RPMI8226 (cell line): Measurements from ENCODE around the gene WNT11.

Experiments used
- DNase-seq: peaks from one replicate; pipeline ENCODE4 v3.0.0-alpha.2; 2015

The WNT11 gene

DNA sequence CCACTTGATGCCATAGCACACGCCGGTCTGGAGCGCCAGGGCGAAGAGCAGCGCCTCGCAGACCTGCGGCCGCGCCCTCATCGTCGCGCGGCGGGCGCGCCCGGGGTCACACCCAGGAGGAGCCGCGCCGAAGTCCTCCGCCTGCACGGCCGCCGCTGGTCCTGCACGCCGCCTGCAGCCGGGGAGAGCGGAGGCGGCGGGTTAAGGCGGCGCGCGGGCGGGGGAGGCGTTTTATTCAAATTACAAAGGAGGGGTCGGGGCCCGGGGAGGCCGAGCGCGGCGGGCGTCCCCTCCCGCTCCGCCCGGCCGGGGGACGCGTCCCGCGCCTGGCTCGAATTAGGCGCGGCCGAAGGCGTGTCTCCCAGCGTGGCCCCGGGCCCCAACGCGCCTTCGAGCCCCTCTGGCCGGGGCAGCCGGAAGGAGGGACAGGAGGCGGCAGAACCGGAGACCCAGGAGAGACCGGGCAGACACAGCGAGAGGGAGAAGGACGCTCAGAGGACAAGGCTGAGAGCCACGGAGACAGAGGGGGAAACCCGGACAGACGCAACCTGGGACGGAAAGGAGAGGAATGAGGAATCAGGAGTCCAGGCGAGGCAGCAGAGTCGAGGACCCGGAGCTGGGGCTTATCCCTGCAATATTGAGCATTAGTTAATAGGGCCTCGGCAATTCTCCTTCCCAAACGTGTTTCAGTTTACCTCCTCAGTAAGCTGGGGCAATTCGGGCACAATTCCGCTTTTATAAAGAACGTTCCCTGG, at the start of gene WNT11:
WNT11 (minus strand) TSS at position 176 of the 755 bp plus-strand sequence; CDS start at position 81, 95 bp downstream.
- peak; percentile 79 for DNase-seq

DNA sequence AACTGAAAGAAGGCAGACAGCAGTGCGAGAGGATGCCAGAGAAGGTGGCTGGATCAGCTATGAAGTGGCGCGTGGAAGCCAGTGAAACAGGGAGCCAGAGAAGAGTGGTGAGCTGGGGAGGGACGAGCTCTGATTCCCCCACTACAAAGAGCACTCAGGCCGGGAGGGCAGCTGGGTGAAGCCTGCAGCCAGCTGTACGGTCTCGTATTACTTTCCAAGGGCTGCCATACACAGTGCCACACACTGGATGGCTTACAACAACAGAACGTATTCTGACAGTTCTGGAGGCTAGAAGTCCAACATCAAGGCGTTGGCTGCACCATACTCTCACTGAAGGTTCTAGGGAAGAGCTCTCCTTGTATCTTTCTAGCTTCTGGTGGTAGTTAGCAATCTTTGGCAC, 47.1 kb upstream of the WNT11 start:
- DNase-seq = no peak

DNA sequence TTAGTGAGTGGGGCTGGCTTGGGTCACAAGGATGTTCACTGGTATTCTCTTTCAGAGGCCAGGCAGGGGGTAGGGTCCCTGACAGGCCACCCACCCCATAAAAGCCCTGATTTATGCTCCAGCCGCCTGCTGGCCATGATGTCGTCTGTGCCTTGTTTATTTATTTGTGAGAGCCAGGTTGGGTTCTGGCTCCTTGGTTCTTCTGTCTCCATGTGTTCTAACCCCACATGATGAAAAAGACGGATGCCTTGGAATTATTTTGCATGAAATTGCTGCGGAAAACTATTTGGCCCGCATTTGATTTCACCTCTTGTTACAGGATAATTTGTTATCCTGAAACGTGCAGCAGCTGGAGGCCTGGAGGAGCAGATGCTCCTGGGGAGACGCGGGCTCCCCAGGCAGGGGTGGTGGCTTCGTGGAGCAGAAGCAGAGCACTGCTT, 46.3 kb upstream of the WNT11 start:
- no peak for DNase-seq

DNA sequence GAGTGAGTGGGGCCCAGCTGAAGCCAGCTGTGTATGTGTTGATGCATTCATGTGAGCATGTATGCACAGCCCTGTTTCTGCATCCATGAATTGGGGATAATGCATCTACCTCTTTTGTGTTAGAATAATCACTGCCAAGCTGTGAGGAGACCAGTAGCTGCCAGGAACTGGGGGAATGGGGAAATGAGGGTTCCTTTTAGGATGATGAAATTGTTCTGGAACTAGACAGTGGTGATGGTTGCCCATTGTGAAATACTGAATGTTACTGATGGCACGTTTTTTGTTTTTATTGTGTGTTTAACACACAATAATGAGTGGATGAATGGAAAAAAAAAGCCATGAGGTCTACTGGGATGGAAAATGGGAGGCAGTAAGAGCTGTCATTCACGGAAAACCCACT, 45.3 kb upstream of the WNT11 start:
- DNase-seq = no peak

DNA sequence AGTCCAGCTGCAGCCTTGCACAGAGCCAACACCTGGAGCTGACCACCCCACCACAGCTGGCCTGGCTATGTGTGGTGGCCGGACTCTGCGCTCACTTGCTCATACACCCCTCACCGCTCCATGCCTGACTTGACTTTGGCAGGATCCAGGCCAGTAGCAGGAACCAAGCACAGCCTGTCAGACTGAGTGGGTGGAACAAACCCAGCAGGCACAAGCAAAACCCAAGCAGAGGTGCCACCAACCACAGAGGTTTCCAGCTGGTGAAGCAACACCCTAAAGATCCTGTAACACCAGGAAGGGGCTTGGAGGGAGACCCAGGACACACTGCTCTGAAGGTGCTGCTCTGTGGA, 44.9 kb upstream of the WNT11 start:
- no peak for DNase-seq

DNA sequence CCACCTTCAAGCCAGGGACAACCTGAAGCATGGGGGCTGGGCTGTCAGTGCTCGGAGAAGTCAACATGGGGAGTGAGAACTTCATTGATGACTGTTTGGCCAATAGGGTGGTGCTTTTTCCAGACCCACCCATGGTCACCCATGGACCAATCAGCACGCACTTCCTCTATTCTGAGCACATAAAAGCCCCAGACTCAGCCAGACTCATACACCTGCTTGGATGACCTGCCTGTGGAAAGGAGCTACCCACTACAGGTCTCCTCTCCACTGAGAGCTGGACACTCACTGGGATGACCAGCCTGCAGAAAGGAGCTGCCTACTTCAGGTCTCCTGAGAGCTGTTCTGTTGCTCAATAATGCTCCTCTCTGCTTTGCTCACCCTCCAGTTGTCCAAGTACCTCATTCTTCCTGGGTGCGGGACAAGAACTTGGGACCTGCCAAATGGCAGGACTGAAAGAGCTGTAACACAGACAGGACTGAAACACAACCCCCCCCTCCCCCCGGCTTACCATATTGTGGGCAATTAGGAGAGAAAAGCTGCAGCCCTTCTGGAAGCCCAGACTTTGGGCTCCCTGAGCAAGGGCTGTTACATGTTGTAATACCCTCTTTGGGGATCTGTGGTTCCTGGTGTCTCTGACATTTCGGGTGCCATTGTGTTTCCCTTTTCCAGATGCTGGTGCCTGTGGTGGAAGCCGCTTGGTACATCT, 44.4 kb upstream of the WNT11 start:
- DNase-seq = no peak

DNA sequence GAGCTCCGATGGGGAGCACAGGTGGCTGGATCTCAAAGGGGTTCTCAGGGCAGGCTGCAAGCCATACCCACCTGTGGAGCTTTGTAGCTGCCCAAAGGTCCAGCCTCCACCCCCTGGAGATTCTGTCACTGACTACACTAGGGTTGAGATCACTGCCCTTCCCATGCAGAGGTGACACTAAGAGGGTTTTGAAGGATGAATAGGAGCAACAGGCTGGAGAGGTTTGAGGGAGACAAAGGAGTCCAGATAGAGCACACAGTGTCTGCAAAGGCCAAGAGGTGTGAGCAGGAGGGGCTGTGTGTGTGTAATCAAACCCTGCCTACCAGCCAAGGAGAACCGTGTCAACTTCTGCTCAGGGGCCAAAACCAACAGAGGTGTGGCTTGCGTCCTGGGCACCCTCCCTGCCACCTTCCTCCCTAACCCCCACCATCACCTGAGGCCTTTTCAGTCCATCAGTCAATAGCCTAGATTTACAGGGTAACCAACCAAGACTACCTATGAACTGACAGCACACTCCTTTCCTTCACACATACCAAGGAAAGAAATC, 43.0 kb upstream of the WNT11 start:
- no peak for DNase-seq

GRCh38 chr11:76248210-76248609, 41.9 kb upstream of the WNT11 start:
- peak; percentile 46 for DNase-seq

- no peak for DNase-seq
Measured at GRCh38 chr11:76247091-76247490, 40.8 kb upstream of the WNT11 start.

DNA sequence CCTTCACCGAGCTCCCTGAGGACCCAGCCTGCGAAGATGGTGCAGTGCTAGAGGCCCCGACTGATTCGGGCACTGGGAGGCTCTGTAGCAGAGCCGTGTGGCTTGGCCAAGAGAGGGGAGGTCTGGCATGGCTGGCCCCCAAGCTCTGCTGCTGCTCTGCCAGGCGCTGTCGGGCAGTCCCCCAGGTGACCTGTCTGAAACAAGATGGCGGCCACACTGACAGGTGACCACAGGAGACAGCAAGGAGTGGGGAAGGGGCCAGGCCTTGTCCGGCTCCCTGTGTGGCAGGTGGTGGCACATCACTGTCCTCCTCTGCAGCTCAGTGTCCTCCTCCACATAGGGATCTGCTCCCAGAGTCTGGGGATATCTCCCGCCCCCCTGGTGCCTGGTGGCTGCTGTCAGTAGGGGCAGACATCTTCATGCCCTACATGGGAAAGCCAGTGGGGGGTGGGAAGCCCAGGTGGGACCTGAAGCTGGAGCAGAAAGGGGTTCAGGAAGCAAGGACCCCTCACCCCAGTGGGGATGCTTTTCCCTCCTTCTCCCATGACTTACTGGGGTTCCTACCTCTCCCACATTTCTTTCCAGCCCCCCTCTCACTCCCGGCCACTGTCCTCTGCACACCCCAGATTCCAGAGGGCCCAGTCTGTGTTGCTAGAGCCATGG, 40.1 kb upstream of the WNT11 start:
- DNase-seq = no peak

DNA sequence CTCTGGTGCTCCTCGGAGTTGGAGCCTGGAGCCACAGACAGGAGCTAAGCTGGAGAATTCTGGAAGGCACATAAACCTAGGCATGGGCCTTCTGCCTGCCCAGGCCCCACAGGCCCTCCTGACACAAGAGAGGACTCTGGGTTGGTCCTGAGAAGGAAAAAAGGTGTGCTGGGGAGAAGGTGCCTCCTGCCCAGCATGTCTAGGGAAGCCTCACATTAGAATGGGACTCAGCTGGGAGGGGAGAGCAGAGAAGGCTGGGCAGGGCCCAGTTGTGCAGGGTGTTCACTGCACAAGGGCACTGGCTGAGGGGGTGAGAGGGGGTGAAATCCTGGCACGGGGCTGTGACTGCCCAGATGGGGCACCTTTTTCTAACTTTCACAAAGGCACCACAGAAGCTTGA, 39.4 kb upstream of the WNT11 start:
- no peak for DNase-seq

DNA sequence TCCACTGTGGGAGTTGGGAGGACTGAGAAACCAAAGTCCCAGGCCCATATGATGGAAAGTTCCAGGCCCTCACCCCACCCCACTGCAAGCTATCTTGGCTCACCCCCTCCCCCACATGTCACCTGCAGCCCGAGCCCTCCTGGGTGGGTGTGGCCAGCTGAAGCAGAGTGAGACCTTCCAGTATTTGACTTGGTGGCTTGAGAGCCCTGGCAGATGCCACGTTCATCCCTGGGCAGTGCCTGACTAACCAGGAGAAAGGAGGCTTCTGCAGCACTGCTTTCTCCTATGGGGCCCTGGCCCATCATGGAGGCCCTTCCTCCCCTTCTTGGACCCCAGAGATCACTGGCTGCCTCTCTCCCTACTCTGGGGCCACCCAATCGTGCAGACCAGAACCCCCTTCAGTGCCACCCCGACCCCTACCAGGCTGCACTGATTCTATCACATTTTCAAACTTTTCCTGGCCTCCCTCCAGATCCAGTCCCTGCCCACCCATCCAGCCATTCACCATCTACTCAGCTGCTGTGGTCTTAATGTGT, 38.1 kb upstream of the WNT11 start:
- no peak for DNase-seq

GRCh38 chr11:76243957-76244285, 37.6 kb upstream of the WNT11 start:
- no peak for DNase-seq

DNA sequence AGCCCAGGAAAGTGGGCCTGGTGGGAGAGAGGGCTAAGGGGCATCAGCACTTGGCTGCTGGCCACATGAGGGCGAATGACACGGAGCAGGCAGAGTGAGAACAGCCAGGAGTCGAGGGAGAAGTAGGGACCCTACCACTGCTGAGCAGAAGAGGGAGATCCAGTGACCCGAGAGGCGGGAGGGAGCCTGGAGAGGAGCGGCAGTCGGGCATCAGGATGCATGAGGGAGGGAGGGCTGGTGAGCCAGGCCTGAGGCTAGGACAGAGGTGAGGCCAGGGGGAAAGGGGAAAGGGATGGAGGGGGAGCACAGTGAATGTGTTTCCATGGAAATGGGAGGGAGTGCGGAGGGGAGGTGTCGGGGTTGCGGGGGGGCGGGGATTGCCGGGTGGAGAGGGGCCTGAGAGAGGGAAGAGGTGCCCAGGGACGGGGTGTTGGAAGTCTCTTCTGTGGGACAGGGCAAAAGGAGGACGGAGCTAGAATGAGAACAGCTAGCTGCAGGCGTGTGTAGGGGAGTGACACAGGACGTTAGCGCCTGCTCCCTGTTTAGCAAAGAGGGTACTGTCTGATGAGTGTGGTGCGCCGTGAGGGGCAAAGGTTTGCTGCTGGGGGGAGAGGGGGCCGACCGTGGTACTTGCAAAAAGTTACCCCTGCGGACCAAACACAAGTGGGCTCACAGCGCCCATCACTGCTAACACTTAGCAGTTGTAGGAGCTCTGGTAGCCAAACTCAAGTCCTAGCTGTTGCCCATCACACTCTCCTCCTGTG, 37.1 kb upstream of the WNT11 start:
- DNase-seq = no peak

DNA sequence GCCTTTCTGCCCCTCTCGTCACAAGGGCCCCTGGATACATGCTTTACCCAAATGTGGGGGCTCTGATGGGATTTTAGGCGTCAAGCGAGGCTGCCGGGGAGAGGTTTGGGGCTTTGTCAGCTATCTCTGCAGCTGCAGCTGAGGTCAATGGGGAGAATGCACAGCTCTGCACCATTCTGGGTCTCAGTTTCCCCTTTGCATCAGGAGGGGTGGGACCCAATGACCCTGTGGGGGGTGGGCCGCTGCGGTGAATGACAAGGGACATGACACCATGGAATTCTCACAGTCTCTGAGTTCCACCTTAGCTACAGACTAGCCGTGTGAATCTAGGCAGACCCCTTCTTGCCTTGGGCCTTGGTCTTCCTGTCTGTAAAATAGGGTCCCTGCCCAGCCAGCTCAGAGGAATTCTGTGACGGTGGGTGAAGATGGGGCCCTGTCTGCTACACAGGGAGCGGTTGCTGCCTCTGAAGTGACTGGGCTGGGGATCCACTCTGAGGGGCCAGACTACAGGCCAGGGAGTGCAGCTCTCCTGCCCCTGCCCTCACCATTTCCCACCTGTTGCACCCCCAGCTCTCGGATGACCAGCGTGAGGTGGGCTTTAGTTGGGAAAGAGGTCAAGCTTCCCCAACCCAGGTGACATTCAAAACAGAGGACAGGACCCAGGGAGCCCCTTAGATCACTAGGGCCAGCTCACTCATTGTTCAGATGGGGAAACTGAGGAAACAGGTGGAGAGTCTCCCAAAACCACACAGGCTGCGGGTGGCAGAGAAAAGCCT, 35.9 kb upstream of the WNT11 start:
- DNase-seq = no peak

GRCh38 chr11:76241243-76242000, 35.1 kb upstream of the WNT11 start:
- DNase-seq = no peak

GRCh38 chr11:76240666-76241065, 34.4 kb upstream of the WNT11 start:
- DNase-seq = no peak

DNA sequence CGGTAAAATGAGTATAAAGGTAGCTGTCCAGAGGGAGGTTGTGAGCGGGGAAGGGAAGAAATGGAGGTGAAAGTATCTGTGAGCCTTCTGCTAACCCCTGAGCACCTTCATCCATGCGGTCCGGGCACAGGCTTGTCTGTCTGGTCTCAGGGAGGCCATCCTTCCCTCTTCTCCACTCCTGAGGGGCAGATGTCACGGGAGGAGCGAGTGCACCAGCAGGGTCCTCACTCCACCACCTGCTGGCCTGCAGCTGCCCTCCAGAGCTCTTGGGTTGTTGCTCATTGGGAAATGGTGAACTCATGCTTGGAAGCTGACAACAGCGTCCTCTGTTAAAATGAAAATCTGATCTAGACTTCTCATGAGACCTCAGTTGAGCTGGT, 33.8 kb upstream of the WNT11 start:
- no peak for DNase-seq

- no peak for DNase-seq
Measured at GRCh38 chr11:76239483-76240160, 33.3 kb upstream of the WNT11 start.

DNA sequence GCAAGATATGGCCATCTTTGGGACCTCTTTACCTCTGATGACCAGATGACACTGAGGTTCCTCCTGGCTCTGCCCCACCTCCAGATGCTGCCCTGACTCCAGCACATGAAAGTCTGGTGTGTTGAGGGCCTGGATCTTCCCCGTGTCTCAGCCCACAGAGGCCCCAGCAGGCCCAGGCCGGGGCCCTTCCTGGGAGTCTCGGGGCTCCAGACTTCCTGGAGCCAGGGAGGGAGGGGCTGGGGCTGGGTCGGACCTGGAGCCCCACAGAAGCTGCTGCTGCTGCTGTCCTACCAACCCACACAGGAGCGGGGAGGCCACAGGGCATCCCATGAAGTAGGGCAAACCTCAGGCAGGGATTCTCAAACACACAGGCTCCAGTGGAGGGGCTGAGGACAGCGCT, 32.2 kb upstream of the WNT11 start:
- DNase-seq = no peak

DNA sequence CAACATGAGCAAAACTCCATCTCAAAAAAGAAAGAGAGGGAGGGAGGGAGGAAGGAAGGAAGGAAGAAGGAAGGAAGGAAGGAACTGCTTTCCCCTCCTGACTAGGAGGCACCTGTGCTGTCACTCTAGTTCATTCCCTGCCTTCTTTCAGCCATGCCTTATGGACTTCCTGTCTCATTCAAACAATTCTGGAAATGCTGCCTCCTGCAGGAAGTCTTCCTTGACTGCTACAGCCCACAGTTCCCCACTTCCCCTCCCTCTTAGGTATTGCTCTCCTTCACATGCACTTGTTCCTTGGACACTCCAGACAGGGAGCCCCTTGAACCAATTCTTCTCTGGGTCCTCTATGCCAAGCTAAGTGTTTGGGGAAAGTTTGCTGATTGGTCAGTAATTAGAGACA, 31.6 kb upstream of the WNT11 start:
- DNase-seq = peak; percentile 29
